ENCODE results near the gene NCMAP. TPM values are rescaled to one million over a fixed set of nuclear protein-coding genes. Genes with fewer than 3 reads are reported as not detected.

Gene NCMAP
- total RNA-seq, 2 experiments from 2014 or later = 0.99 to 1.1 TPM

DNA sequence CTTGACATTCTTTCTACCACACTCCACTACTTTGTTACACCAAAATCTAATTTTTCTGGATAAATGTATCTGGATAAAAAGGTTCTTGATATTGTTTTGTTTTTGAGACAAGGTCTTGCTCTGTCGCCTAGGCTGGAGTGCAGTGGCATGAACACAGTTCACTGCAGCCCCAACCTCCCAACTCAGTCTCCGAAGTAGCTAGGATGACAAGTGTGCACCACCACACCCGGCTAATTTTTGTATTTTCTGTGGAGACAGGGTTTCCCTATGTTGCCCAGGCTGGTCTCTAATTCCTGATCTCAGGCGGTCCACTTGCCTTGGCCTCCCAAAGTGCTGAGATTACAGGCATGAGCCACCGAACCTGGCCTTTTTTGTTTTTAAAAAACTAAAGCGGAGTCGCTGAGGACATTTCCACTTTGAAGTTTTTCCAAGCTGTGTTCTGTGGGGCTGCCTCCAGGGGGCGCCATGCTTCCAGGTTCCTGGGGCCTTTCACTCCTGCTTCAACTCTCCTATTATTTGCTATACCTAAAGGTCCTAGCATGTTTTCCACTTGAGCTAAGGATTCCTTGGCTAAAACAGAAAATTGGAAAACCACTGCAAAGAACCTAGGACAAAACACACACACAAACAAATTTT is 14.1 kb upstream of the NCMAP start:
- Histone ChIP-seq H2AFZ (ENCODE audit: low read length) (no peak overlapping the region; the same call in 1 of the 2 replicates), H3K27ac (ENCODE audit: low read depth, low read length, poor library complexity, severe bottlenecking) (no peak overlapping the region), H3K79me2 (ENCODE audit: insufficient read depth, low read depth, low read length) (no peaks in the 10 kb centered on the region; the same call in 1 of the 2 replicates), H3K4me1 (ENCODE audit: insufficient read depth, low read length, poor library complexity, severe bottlenecking) (peaks cover 69% of the 10 kb centered on the region), H3K4me3 (ENCODE audit: low read depth, low read length, poor library complexity, severe bottlenecking) (no peak overlapping the region), H4K20me1 (ENCODE audit: insufficient read depth, low read length) (no peaks in the 10 kb centered on the region), H3K36me3 (ENCODE audit: insufficient read depth, low read length) (peaks cover 4% of the 10 kb centered on the region; the same call in 1 of the 2 replicates), H3K4me2 (ENCODE audit: low read length) (peak overlapping the region; percentile 56; the same call in 1 of the 2 replicates), H3K9me3 (ENCODE audit: low read length) (no peaks in the 10 kb centered on the region), H3K9me2 (ENCODE audit: insufficient read depth, low read length) (no peaks in the 10 kb centered on the region)
- POLR2A ChIA-PET = interaction anchor here (0.6 to 1.9 kb wide), 5 partner anchors 16 to 126 kb away, joined by 3 to 7 read pairs (median 4); partner anchors contain the start of gene NIPAL3
- intact Hi-C loops (cut with micrococcal nuclease; ENCODE audit: unreplicated experiment) = loop anchor here (2.0 kb wide), 1 partner anchor 45 kb away; no protein-coding TSS in a partner anchor
- no TSS peak for BruUV-seq (replicated peaks)
- CTCF ChIA-PET (ENCODE audit: unreplicated experiment) = interaction anchor here (1.3 kb wide), 1 partner anchor 45 kb away, joined by 4 read pairs; no protein-coding TSS in a partner anchor
- DNase-seq (ENCODE audit: low spot score) = no peak
- no peak for TF ChIP-seq EZH2phosphoT487 (IDR thresholded peaks at IDR 0.05; ENCODE audit: borderline replicate concordance, low read depth, low read length)
- TF ChIP-seq, protein P1, sequence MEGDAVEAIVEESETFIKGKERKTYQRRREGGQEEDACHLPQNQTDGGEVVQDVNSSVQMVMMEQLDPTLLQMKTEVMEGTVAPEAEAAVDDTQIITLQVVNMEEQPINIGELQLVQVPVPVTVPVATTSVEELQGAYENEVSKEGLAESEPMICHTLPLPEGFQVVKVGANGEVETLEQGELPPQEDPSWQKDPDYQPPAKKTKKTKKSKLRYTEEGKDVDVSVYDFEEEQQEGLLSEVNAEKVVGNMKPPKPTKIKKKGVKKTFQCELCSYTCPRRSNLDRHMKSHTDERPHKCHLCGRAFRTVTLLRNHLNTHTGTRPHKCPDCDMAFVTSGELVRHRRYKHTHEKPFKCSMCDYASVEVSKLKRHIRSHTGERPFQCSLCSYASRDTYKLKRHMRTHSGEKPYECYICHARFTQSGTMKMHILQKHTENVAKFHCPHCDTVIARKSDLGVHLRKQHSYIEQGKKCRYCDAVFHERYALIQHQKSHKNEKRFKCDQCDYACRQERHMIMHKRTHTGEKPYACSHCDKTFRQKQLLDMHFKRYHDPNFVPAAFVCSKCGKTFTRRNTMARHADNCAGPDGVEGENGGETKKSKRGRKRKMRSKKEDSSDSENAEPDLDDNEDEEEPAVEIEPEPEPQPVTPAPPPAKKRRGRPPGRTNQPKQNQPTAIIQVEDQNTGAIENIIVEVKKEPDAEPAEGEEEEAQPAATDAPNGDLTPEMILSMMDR (conservative IDR thresholded peaks at IDR 0.05; ENCODE audit: low read length) = peak; percentile 96

DNA sequence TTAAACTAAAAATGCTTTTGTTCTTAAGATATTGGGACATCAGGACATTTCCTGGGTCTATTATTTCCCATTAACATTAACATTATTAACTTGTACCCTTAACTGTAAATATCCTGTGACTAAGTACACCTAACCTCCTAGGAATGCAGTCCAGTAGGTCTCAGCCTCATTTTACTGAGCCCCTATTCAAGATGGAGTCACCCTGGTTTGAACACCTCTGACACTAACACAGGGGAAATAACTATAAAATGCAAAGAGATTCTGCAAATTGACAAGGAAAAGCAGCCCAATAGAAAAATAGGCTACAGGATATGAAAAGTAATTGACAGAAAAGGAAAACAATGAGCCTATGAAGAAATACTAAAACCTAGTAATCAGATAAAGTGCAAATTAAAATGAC is 11.6 kb upstream of the NCMAP start:
- Histone ChIP-seq H3K9me2 (ENCODE audit: insufficient read depth, low read length) (no peaks in the 10 kb centered on the region), H4K20me1 (ENCODE audit: insufficient read depth, low read length) (no peaks in the 10 kb centered on the region), H3K4me2 (ENCODE audit: low read length) (no peak overlapping the region), H3K36me3 (ENCODE audit: insufficient read depth, low read length) (no peaks in the 10 kb centered on the region), H3K4me3 (ENCODE audit: low read depth, low read length, poor library complexity, severe bottlenecking) (no peak overlapping the region), H3K79me2 (ENCODE audit: insufficient read depth, low read depth, low read length) (no peaks in the 10 kb centered on the region), H3K9me3 (ENCODE audit: low read length) (no peaks in the 10 kb centered on the region), H3K4me1 (ENCODE audit: insufficient read depth, low read length, poor library complexity, severe bottlenecking) (peaks cover 72% of the 10 kb centered on the region), H3K27ac (ENCODE audit: low read depth, low read length, poor library complexity, severe bottlenecking) (no peak overlapping the region), H2AFZ (ENCODE audit: low read length) (no peak overlapping the region)
- intact Hi-C loops (cut with micrococcal nuclease; ENCODE audit: unreplicated experiment) = no loop called here
- BruUV-seq (replicated peaks) = no TSS peak
- ChIA-PET POLR2A (interaction anchor here (0.6 kb wide), 1 partner anchor 200 kb away, joined by 6 read pairs; no protein-coding TSS in a partner anchor), CTCF (ENCODE audit: unreplicated experiment) (no interaction called here)
- DNase-seq (ENCODE audit: low spot score) = no peak
- TF ChIP-seq EZH2phosphoT487 (IDR thresholded peaks at IDR 0.05; ENCODE audit: borderline replicate concordance, low read depth, low read length) = no peak
- TF ChIP-seq, protein P1 (conservative IDR thresholded peaks at IDR 0.05; ENCODE audit: low read length) = no peak

DNA sequence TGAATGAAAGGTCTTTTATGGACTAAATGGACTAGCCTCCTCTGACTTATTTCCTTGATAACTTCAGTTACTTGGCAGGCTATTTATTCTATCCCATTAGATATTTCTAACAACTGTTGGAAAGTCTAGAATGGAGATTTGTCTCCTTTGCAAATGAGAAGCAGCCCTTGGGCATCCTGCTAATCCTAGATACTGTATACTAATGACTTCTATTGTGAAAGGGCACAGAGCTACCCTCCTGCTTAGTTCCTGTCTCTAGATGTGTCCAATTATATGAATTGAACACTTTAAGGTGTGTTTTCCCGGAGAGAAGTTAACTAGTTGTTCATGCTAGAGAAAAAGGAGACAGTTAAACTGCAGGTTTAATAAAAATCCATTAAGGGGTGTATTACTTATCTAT is 10.2 kb upstream of the NCMAP start:
- no peak for DNase-seq (ENCODE audit: low spot score)
- Histone ChIP-seq H3K9me2 (ENCODE audit: insufficient read depth, low read length) (no peaks in the 10 kb centered on the region), H3K4me2 (ENCODE audit: low read length) (peak overlapping the region; percentile 12; the same call in 1 of the 2 replicates), H4K20me1 (ENCODE audit: insufficient read depth, low read length) (no peaks in the 10 kb centered on the region), H3K79me2 (ENCODE audit: insufficient read depth, low read depth, low read length) (no peaks in the 10 kb centered on the region), H3K4me1 (ENCODE audit: insufficient read depth, low read length, poor library complexity, severe bottlenecking) (peaks cover 70% of the 10 kb centered on the region), H3K9me3 (ENCODE audit: low read length) (no peaks in the 10 kb centered on the region), H2AFZ (ENCODE audit: low read length) (no peak overlapping the region; the same call in 1 of the 2 replicates), H3K36me3 (ENCODE audit: insufficient read depth, low read length) (no peaks in the 10 kb centered on the region), H3K4me3 (ENCODE audit: low read depth, low read length, poor library complexity, severe bottlenecking) (no peak overlapping the region), H3K27ac (ENCODE audit: low read depth, low read length, poor library complexity, severe bottlenecking) (no peak overlapping the region)
- CTCF ChIA-PET (ENCODE audit: unreplicated experiment) = no interaction called here
- no TSS peak for BruUV-seq (replicated peaks)
- TF ChIP-seq EZH2phosphoT487 (IDR thresholded peaks at IDR 0.05; ENCODE audit: borderline replicate concordance, low read depth, low read length) = no peak
- TF ChIP-seq, protein P1 (conservative IDR thresholded peaks at IDR 0.05; ENCODE audit: low read length) = no peak
- POLR2A ChIA-PET = no interaction called here
- intact Hi-C loops (cut with micrococcal nuclease; ENCODE audit: unreplicated experiment) = no loop called here

Measured in OCI-LY7 (cell line).